ENCODE results near the gene ZNF362. TPM values are rescaled to one million over a fixed set of nuclear protein-coding genes. Genes with fewer than 3 reads are reported as not detected.
A peak's percentile ranks its signal among the peaks of the same experiment; 100 is the strongest.

The ZNF362 gene
- polyA plus RNA-seq, 3 donors, result 64.9 to 77.0 (median 67.5) TPM

GRCh38 chr1:33344896-33345560, 88.7 kb downstream of the ZNF362 start:
- no peak for DNase-seq

GRCh38 chr1:33346533-33346926, 90.2 kb downstream of the ZNF362 start:
- DNase-seq, result no peak

GRCh38 chr1:33346927-33347649, 90.8 kb downstream of the ZNF362 start:
- no peak for DNase-seq

GRCh38 chr1:33347650-33347992, 91.3 kb downstream of the ZNF362 start:
- no peak for DNase-seq

GRCh38 chr1:33348194-33348593, 91.9 kb downstream of the ZNF362 start:
- DNase-seq, result no peak

GRCh38 chr1:33348676-33349080, 92.4 kb downstream of the ZNF362 start:
- no peak for DNase-seq

GRCh38 chr1:33349081-33349759, 92.9 kb downstream of the ZNF362 start:
- DNase-seq, result peak; percentile 39

- DNase-seq, result peak; percentile 85
Measured at GRCh38 chr1:33349778-33350610, 93.7 kb downstream of the ZNF362 start.

Other genes with a start within 250 kb of the ZNF362 start
- gene AK2, start 219.6 kb upstream of the ZNF362 start, polyA plus RNA-seq (ENCODE audit: insufficient read length in 3 of 3), result 100 to 1,000 TPM; 206 to 247 (median 241) TPM
- 10 to 100 TPM in 1 of 3 donors, 1 to 10 TPM in 2; 7.3 to 10.8 (median 9.9) TPM for gene AZIN2, start 175.3 kb upstream of the ZNF362 start, polyA plus RNA-seq (ENCODE audit: insufficient read length in 3 of 3)
- 1 to 10 TPM; 7.0 to 9.5 (median 7.7) TPM for gene TRIM62, start 74.4 kb upstream of the ZNF362 start, polyA plus RNA-seq (ENCODE audit: insufficient read length in 3 of 3)
- under 1 TPM in 2 of 3 donors, not detected in 1; 0.44 to 0.51 TPM for gene A3GALT2, start 64.6 kb downstream of the ZNF362 start, polyA plus RNA-seq (ENCODE audit: insufficient read length in 3 of 3)
- gene PHC2, start 174.6 kb downstream of the ZNF362 start, polyA plus RNA-seq (ENCODE audit: insufficient read length in 3 of 3), result 100 to 1,000 TPM; 103 to 125 (median 117) TPM
- gene ZSCAN20, start 216.2 kb downstream of the ZNF362 start, polyA plus RNA-seq (ENCODE audit: insufficient read length in 3 of 3), result 1 to 10 TPM; 5.2 to 5.6 (median 5.2) TPM